OCI-LY1 (cell line): Measurements from ENCODE around the gene PRR3.

Source experiments
- EZH2 ChIP-seq: fragments of 200-600 bp; sonication (generic), shearing (Covaris generic); IDR thresholded peaks from 2 replicates; pipeline ENCODE4 v1.8.0; 2017; ENCODE audit warnings: borderline replicate concordance, mixed run types, mild to moderate bottlenecking, antibody characterized with exemption, low read length, moderate library complexity, mixed read lengths
- TF ChIP-seq, protein P1 (sequence below): fragments of 200-600 bp; sonication (generic), shearing (Covaris generic); IDR thresholded peaks from 2 replicates; pipeline ENCODE4 v1.5.1; 2017; ENCODE audit warnings: mild to moderate bottlenecking, antibody characterized with exemption, low read length, moderate library complexity, mixed read lengths

DNA sequence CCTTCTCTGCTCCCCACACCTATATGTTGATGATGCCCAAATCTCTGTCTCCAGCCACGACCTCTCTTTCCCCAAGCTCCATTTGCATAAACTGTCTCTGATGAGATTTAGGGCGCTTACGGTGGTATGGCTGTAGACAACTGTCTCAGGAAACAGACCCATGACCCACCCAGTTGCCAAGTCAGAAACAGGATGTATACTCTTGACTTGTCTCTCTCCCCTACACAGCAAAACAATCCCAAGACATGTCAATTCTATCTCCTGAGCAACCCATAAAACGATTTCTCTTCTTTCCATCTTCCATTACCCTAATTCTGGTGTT, 14.7 kb upstream of the PRR3 start:
- TF ChIP-seq, protein P1, sequence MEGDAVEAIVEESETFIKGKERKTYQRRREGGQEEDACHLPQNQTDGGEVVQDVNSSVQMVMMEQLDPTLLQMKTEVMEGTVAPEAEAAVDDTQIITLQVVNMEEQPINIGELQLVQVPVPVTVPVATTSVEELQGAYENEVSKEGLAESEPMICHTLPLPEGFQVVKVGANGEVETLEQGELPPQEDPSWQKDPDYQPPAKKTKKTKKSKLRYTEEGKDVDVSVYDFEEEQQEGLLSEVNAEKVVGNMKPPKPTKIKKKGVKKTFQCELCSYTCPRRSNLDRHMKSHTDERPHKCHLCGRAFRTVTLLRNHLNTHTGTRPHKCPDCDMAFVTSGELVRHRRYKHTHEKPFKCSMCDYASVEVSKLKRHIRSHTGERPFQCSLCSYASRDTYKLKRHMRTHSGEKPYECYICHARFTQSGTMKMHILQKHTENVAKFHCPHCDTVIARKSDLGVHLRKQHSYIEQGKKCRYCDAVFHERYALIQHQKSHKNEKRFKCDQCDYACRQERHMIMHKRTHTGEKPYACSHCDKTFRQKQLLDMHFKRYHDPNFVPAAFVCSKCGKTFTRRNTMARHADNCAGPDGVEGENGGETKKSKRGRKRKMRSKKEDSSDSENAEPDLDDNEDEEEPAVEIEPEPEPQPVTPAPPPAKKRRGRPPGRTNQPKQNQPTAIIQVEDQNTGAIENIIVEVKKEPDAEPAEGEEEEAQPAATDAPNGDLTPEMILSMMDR: no peak
- no peak for TF ChIP-seq EZH2
